Measurements from ENCODE around the gene TFAP2D.

DNA sequence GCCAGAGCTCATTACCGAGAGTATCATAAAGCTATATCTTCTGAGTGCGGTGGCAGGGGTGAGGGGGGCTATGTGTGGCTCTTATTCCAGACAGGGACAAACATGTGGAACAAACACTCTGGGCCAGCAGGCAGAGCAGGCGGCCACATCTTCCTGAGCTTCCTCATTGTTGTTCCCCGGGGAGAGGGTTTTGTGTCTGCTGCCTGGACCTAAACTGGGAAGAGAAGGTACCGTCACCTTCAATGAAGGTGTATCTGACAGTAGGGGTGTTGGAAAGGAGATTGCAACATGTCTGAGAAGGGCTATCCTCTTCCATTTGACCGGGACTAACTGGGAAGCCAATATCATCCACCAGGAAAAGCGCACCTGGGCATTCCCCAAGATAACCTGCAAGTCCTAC lies 1.6 kb upstream of the TFAP2D start:
- no peak for TF ChIP-seq CTCF (IDR thresholded peaks at IDR 0.05)
- TF ChIP-seq POLR2A (IDR thresholded peaks at IDR 0.05) = no peak

Data from Peyer's patch (tissue), 4 donors.